ENCODE data around the gene KLHL14.
"Not testable (repeated sequence)": the region's sequence is repeated elsewhere in the genome, so short reads cannot be mapped to it uniquely, and the experiment has no call there.

KLHL14 gene

GRCh38 chr18:32711862-32712261 lies 61.0 kb downstream of the KLHL14 start:
- no peak for DNase-seq

DNA sequence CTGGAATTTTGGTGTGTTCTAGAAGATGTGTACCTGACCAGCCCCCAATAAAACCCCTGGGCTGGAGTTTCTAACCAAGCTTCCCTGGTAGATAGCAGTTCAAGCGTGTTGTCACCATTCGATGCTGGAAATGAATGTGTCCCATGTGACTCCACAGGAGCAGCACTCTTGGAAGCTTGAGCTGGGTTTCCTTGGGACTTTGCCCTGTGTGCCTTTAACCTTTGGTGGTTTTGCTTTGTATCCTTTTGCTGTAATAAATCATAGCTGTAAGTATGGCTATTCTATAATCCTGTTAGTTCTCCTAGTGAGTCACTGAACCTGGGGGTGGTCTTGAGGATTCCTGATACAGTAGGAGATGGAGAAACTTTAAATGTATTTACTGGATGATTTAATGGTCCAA lies 65.2 kb downstream of the KLHL14 start:
- no peak for DNase-seq

- DNase-seq: no peak
These were observed 65.7 kb downstream of the KLHL14 start for GRCh38 chr18:32707147-32707546.

GRCh38 chr18:32701313-32701712 lies 71.5 kb downstream of the KLHL14 start:
- DNase-seq: no peak

DNA sequence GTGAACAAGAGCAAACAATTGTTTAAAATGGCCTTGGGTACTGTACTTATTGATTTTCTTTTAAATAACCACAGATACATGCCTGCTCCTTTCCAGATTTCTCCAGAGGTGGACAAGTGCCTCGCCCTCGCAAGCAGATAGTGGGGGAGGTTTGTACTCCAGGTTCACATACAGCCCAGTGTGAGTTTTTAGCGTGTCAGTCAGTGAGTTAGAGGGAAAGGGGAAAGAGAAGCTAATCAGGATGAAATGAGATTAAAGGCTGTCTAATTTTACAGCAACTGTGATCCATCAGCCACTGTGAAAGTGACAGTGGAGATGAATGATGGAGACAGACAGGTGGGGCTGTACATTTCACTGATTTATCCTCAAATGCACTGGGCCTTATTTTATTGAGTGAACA lies 74.7 kb downstream of the KLHL14 start:
- DNase-seq: no peak

DNA sequence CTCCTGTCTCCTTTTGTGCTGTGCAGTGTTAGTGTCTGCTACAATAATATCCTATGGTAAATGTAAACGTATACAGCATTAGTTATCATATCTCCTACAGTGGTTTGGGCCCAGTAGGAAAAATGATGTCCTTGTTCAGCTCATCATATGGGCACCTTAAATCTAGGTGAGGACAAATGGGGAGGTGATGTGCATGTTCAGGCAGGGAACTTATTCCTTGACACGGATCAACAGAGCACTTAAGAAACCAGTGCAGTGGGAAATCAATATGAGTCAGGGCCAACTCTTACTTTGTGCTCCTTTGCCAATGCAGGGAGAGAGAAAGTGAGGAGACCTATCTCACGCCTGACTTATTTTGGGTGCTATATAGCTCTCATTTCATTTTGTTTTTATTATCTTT lies 76.4 kb downstream of the KLHL14 start:
- no peak for DNase-seq

DNA sequence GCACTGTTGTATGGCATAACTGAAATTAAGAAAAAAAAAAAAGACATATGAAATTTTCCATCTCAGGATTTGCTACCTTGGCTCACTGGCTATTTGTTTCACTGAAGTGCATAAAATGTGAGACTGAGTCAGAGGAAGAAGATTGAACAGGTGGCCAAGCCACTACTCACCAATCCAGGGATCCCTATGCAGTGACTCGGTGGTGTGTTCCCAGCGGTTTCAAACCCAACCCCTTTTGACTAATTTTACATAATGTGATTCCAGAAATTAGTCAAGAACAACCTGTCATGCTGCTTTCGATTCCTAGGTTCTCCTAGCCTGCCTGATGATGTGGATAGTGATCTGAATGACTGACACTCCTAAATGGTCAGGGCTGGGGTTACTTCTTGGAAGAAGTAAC lies 77.3 kb downstream of the KLHL14 start:
- DNase-seq: no peak

GRCh38 chr18:32688821-32689220 lies 84.0 kb downstream of the KLHL14 start:
- no peak for DNase-seq

GRCh38 chr18:32684940-32685339 lies 87.9 kb downstream of the KLHL14 start:
- DNase-seq: no peak

DNA sequence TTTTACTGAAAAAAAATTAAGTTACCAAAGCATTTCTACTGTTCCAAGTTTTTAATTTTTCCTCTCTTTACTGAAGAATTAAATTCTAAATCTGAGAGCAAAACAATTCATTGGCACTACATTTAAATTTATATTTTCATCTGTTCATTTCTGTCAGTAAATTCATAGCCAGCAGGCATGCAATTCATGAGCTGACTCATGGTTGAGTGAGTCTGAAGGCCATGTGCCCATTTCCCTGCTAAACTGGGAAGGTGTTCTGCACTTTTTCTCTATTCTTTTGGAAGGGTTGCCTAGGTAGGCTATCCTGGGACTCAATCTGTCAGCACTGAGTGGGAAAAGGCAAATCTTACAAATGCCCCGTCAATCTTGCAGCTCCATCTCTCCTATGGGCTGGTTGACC lies 88.7 kb downstream of the KLHL14 start:
- no peak for DNase-seq

- DNase-seq: no peak
These were observed 89.8 kb downstream of the KLHL14 start for GRCh38 chr18:32683044-32683443.

DNA sequence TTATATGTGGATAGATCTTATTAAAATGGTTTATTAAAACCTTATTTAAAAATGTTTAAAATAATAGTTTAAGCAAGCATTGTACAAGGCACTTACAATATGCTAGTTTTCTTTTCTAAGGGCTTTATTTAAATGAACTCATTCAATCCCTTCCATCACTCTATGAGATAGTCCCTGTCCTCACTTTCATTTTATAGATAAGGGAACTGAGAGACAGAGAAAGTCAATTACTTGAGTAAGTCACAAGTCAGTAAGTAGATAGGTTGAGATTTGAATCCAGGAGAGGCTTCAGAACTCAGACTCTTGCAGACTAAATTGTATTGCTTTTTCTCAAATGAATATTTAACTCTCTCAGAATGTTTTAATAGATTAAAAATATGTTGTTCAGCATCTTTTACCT lies 95.2 kb downstream of the KLHL14 start:
- no peak for DNase-seq

DNA sequence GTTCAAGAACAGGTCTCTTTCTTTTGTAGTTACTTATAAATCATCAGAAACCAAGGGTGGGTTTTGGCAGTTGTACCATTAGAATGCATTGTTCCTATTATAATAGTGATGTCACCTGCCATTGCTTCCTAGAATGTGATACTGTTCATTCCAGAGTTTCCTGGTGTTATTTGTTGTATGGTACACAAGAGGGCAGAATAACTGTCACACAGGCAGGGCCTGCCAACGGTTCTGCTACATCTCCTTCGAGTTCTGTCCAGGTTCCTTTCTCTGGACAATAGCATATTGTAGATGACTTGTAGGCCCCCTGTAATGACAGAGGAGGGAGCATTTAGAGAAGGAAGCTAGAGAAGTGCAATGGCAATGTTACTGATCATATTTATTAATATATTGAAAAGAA lies 98.3 kb downstream of the KLHL14 start:
- no peak for DNase-seq

- DNase-seq: no peak
These were observed 100.4 kb downstream of the KLHL14 start for GRCh38 chr18:32672398-32672797.

DNA sequence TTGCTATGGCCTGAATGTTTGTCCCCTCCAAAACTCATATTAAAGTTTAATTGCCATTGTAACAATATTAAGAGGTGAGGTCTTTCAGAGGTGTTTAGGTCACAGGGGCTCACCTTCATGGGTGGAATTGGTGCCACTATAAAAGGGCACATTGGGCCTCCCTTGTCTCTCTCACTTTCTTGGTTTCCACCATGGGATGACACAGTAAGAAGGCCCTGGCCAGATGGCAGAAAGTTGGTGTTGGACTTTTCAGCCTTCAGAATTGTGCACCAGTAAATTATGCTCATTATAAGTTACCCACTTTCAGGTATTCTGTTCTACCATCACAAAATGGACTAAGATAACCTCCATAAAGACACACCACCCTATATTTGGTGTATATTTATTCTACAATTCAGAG lies 102.1 kb downstream of the KLHL14 start:
- no peak for DNase-seq

DNA sequence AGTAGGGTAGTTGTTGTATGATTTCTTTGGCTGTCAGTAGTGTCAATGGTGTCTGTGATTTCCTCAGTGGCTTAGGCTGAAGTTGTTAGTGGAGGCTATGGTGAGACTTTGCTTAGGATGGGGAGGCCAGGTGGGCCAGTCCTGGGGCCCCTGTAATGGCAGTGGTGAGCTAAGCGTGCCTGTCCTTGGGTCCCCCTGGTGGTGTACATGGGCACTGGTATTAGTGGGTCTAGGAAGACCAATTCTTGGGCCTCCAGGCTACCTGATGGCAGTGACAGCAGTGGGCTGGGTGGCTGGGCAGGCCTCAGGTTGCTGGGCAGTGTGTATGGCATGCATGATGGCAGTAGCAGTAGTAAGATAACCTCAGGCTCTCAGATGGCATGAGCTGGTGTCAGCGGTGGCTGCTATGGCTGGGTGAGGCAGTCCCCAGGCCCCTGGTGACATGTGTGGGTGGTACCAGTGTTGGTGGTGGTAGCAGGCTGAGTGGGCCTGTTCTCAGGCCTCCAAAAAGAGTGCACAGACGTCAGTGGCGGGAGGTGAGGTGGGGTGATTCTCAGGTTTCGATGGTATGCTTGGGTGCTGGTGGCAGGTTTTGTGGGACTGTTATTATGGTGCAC lies 103.2 kb downstream of the KLHL14 start:
- no peak for DNase-seq

DNA sequence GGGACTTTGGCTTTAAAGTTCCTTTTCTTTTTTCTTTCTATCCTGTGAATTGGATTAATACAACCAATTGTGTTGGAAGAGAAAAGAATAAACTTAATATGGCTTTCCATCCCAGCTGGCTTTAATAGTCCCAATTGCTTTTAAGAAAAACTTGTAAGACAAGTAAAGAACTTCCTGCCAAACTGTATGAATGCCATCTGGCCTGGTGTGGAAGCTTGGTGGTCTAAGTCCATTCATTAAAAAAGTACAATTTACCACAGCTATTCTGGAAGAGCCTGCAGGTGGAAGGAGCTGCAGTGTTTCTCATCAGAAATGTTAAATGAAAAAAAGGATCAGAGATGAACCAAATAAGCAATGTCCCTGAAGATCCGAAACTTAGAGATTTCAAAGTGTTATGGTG lies 103.9 kb downstream of the KLHL14 start:
- no peak for DNase-seq

DNA sequence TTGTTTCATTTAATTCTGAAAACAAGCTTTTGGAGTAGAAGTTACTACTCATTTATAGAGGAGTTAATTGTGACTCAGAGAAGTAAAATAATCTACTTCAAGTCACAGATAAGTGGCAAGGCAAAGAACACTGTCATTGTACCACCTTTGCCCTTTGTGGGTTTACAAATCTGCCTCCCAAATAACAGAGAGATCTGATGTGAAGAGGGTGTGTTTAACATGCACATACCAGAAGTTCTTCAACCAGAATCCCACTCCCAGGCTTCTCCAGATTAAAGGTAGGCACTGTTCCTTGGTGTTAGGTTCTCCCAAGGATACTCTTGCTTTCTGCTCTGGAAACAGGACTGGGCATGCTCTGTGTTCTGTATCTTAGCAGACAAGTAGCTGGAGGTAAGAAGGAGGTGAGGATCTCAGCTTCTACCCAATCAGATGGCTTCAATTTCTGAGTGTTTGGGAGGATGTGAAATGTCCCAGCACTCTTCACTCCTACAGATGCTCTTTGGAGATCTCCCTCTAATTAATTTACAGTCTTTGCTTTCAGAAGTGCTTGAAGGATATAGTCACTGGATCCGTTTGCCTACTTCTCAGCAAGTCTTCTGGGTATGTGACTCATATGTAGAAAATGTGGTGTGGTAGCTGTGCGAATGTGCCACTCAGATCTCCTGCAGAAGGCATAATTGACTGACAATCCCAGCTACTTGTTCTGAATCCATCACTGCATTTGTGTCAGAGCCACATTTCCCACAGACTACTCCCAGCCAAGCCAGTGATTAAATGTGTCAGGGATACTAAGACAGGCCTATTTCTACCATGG lies 111.1 kb downstream of the KLHL14 start:
- no peak for DNase-seq

DNA sequence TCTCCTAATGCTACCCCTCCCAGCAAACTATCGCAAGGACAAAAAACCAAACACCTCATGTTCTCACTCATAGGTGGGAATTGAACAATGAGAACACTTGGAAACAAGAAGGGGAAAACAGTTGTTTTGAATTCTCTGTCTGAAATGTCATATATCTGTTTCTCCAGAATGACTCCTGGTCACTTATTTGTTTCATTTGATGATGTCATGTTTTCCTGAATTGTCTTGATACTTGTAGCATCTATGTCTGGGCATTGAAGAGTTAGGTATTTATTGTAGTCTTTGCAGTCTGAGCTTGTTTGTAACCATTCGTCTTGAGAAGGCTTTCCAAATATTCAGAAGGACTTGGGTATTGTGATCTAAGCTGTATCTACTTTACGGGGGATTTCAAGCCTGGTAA lies 118.3 kb downstream of the KLHL14 start:
- not testable (repeated sequence) for DNase-seq

GRCh38 chr18:32637659-32638058 lies 135.2 kb downstream of the KLHL14 start:
- DNase-seq: not testable (repeated sequence)

- no peak for DNase-seq
These were observed 135.6 kb downstream of the KLHL14 start for GRCh38 chr18:32637226-32637625.

- DNase-seq: no peak
These were observed 137.9 kb downstream of the KLHL14 start for GRCh38 chr18:32634876-32635431.

GRCh38 chr18:32629981-32630700 lies 142.7 kb downstream of the KLHL14 start:
- DNase-seq: no peak

DNA sequence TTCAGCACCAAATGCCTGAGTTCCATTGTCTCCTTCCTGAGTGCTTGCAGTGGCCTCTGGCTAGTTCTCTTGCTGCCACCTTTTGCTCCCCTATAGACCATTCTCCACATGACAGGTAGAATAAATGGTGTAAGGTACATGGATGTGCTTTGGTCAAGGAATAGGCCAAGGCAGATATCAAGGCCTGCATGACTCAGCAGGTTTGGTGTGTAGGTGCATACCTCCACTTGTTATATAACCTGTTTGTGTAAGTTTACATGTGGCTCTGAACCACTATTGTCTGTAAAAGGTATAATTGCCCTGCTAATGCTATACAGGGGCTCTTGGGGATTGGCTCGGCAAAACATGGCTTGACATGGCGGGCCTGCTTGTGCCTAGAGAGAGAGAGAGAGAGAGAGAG lies 143.5 kb downstream of the KLHL14 start:
- no peak for DNase-seq
